Subcutaneous abdominal adipose tissue (tissue), 5 donors: ENCODE measurements around the gene RAB3GAP2.
"Not testable (repeated sequence)": the region's sequence is repeated elsewhere in the genome, so short reads cannot be mapped to it uniquely, and the experiment has no call there.

Experiments used
- H3K27ac ChIP-seq: one replicate; pipeline ENCODE4 v1.7.0; 2013; ENCODE audit warnings: low read depth, mild to moderate bottlenecking, inconsistent platforms, low read length, moderate library complexity
- H3K27me3 ChIP-seq, 5 donors: one replicate each; pipeline ENCODE4 v1.7.0; 2013; ENCODE audit warnings: low read length in 5 of 5, inconsistent platforms in 1 of 5; ENCODE audit not compliant: control insufficient read depth in 5 of 5, insufficient read depth in 4 of 5
- H3K36me3 ChIP-seq, 5 donors: one replicate each; pipeline ENCODE4 v1.7.0; 2013; ENCODE audit warnings: low read length in 5 of 5; ENCODE audit not compliant: control insufficient read depth in 5 of 5, insufficient read depth in 5 of 5
- H3K4me1 ChIP-seq, 5 donors: one replicate each; pipeline ENCODE4 v1.7.0; 2013; ENCODE audit warnings: low read length in 5 of 5, mild to moderate bottlenecking in 3 of 5, moderate library complexity in 1 of 5; ENCODE audit not compliant: control insufficient read depth in 5 of 5, insufficient read depth in 5 of 5
- H3K4me3 ChIP-seq, 5 donors: one replicate each; pipeline ENCODE4 v1.7.0; 2013; ENCODE audit warnings: low read length in 5 of 5, low read depth in 1 of 5
- H3K9ac ChIP-seq, 5 donors: one replicate each; pipeline ENCODE4 v1.7.0; 2013; ENCODE audit warnings: low read length in 5 of 5, mild to moderate bottlenecking in 4 of 5, moderate library complexity in 3 of 5
- H3K9me3 ChIP-seq, 5 donors: one replicate each; pipeline ENCODE4 v1.7.0; 2013; ENCODE audit warnings: low read length in 5 of 5; ENCODE audit not compliant: control insufficient read depth in 5 of 5
- donor health status: healthy.
- donor health status: healthy.
- donor health status: healthy.
- donor health status: healthy.
- donor health status: healthy.

Gene RAB3GAP2

DNA sequence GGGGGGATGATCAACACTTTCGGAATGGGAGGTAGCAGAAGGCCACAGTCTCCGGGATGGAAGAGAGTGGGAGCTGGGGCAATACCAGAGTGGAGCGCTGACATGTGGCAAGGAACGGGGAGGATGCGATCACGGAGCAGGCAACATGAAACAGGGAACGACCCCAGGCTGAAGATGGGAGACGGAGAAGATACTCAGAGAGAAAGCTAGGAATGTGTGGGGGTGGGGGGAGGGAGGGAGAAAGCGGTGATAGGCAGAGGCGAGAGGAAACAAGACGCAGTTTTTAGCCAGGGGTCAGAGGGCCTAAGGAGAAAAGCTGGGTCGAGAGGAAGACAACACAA, 577 bp downstream of the RAB3GAP2 start:
- Histone ChIP-seq H3K9me3 (no peaks in the 10 kb centered on the region), H3K9ac (peak overlapping the region; percentile 92 to 99 (median 99)), H3K27me3 (no peaks in the 10 kb centered on the region), H3K4me1 (peaks cover 3 to 38% (median 33%) of the 10 kb centered on the region in 5 donors), H3K36me3 (peaks cover 4 to 13% (median 5%) of the 10 kb centered on the region in 5 donors), H3K4me3 (peak overlapping the region; percentile 96 to 100 (median 99)), H3K27ac (peak overlapping the region; percentile 86)

DNA sequence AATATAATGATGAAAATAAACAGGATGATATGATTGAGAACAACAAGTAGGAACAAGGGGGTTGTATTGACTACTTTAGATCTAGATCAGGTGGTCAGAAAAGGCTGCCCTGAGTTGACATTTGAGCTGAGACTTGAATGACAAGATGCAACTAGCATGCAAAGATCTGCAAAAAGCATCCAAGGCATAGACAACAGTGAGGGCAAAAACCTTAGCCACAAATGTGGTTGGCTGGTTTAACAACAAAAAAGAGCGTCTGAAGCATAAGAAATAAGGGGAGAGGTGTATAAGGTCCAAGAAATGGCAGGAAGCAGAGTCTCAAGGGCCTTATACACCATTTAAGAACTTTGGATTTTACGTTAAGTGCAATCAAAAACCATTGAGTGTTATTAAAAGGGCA, 3.2 kb downstream of the RAB3GAP2 start:
- H3K9ac ChIP-seq = no peak overlapping the region
- H3K27ac ChIP-seq = no peak overlapping the region
- H3K9me3 ChIP-seq = no peaks in the 10 kb centered on the region
- peaks cover 4 to 21% (median 7%) of the 10 kb centered on the region in 5 donors for H3K36me3 ChIP-seq
- no peaks in the 10 kb centered on the region for H3K27me3 ChIP-seq
- H3K4me1 ChIP-seq = peaks cover 3 to 33% (median 30%) of the 10 kb centered on the region in 5 donors
- H3K4me3 ChIP-seq = no peak overlapping the region

DNA sequence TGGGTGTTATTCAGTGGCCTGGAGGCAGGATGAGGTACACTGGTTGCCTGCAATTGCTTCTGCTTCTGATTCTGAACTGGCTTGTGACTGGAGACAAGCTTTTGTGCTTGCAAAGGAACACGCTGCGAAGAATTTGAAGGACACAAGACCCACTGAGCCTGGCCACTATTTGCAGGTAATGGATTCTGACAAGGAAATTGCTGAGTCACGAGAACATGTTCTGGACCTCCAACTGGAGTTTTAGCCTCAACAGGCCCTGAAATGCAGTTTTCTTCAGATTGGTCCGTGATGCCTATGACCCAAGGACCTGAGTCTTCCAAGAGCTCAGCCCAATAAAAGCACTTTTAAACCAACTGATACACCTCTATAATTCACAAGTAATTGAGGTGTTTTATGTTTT, 4.6 kb downstream of the RAB3GAP2 start:
- peaks cover 3 to 29% (median 25%) of the 10 kb centered on the region in 5 donors for H3K4me1 ChIP-seq
- H3K27ac ChIP-seq = no peak overlapping the region
- H3K4me3 ChIP-seq = no peak overlapping the region
- peaks cover 5 to 21% (median 9%) of the 10 kb centered on the region in 5 donors for H3K36me3 ChIP-seq
- no peak overlapping the region for H3K9ac ChIP-seq
- H3K27me3 ChIP-seq = no peaks in the 10 kb centered on the region
- no peaks in the 10 kb centered on the region for H3K9me3 ChIP-seq

DNA sequence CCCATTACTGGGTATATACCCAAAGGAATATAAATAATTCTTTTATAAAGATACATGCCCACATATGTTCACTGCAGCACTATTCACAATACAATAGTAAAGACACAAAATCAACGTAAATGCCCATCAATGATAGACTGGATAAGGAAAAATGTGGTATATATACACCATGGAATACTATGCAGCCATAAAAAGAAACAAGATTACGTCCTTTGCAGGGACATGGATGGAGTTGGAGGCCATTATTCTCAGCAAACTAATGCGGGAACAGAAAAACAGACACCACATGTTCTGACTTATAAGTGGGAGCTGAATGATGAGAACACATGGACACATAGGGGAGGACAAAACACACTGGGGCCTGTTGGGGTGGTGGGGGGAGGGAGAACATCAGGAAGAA, 12.0 kb downstream of the RAB3GAP2 start:
- H3K4me1 ChIP-seq, H3K36me3 ChIP-seq, H3K9me3 ChIP-seq: not testable (repeated sequence)

DNA sequence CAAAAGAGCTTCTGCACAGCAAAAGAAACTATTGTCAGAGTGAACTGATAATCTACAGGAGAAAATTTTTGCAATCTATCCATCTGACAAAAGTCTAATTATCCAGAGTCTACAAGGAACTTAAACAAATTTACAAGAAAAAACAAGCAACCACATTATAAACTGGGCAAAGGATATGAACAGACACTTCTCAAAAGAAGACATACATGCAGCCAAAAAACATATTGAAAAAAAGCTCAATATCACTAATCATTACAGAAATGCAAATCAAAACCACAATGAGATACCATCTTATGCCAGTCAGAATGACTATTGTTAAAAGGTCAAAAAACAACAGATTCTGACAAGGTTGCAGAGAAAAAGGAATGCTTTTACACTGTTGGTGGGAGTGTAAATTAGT, 12.5 kb downstream of the RAB3GAP2 start:
- H3K4me3 ChIP-seq, H3K9me3 ChIP-seq, H3K27me3 ChIP-seq, H3K4me1 ChIP-seq, H3K27ac ChIP-seq, H3K9ac ChIP-seq, H3K36me3 ChIP-seq: not testable (repeated sequence)

More for the DNA sequence above, 12.0 kb downstream of the RAB3GAP2 start:
- H3K27ac ChIP-seq, H3K4me3 ChIP-seq, H3K9ac ChIP-seq, H3K27me3 ChIP-seq: not testable (repeated sequence)

DNA sequence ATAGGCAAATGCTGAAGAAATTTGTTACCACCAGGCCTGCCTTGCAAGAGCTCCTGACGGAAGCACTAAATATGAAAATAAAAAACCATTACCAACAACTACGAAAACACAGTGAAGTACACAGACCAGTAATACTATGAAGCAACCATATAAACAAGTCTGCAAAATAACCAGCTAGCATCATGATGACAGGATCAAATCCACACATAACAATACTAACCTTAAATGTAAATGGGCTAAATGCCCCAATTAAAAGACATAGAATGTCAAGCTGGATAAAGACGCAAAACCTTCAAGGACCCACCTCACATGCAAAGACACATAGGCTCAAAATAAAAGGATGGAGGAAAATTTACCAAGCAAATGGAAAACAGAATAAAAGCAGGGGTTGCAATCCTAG, 16.1 kb downstream of the RAB3GAP2 start:
- not testable (repeated sequence) for H3K27ac ChIP-seq, H3K9ac ChIP-seq, H3K4me1 ChIP-seq, H3K9me3 ChIP-seq, H3K4me3 ChIP-seq, H3K27me3 ChIP-seq
- peaks cover 0 to 17% (median 11%) of the 10 kb centered on the region in 5 donors for H3K36me3 ChIP-seq

DNA sequence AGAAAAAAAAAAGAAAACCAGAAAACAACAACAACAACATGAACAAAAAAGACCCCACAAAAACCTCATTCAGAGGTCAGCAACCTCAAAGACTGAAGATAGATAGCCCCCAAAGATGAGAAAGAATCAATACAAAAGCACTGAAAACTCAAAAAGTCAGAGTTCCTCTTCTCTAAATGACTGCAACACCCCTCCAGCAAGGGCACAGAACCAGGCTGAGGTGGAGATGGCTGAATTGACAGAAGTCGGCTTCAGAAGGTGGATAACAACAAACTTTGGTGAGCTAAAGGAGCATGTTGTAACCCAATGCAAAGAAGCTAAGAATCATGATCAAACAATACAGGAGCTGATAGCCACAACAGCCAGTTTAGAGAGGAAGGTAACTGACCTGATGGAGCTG, 17.0 kb downstream of the RAB3GAP2 start:
- H3K9ac ChIP-seq = no peak overlapping the region
- no peak overlapping the region for H3K4me3 ChIP-seq
- H3K9me3 ChIP-seq = peaks cover 0 to 2% (median 0%) of the 10 kb centered on the region in 5 donors
- peaks cover 5 to 20% (median 11%) of the 10 kb centered on the region in 5 donors for H3K36me3 ChIP-seq
- no peak overlapping the region for H3K27ac ChIP-seq
- no peaks in the 10 kb centered on the region for H3K27me3 ChIP-seq
- no peaks in the 10 kb centered on the region for H3K4me1 ChIP-seq

DNA sequence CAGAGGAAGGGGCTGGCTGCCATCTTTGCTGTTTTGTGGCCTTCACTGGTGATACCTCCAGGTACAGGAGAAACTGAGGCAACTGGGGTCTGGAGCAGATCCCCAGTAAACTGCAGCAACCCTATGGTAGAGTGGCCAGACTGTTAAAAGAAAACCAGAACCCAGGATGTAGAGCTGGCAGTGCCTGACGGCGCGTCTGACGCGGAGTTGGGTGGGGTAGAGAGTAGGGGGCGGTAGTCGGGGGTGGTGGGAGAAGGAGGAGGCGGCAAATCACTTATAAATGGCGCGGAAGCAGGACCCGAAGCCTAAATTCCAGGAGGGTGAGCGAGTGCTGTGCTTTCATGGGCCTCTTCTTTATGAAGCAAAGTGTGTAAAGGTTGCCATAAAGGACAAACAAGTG, 19.0 kb downstream of the RAB3GAP2 start:
- not testable (repeated sequence) for H3K27me3 ChIP-seq, H3K4me1 ChIP-seq, H3K4me3 ChIP-seq, H3K9ac ChIP-seq, H3K27ac ChIP-seq
- peaks cover 0 to 14% (median 5%) of the 10 kb centered on the region in 5 donors for H3K9me3 ChIP-seq
- peaks cover 5 to 28% (median 16%) of the 10 kb centered on the region in 5 donors for H3K36me3 ChIP-seq

DNA sequence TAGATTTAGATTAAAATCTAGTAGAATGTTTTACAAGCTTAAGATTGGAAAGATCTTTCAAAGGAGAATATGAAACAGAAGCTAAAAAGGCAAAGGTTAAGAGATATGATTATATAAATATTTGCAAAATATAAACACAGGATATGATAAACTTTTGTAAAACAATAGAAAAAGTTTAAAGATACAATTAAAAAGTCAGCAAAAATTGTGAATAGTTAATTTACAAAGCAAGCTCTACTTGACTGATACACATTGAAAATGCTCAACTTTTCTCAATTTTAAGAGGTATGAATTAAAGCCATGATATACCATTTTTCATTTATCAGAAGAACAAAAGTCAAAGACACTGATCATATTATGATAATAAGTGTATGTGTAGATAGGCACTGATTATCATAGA, 21.0 kb downstream of the RAB3GAP2 start:
- H3K36me3 ChIP-seq = peaks cover 10 to 28% (median 16%) of the 10 kb centered on the region in 5 donors

DNA sequence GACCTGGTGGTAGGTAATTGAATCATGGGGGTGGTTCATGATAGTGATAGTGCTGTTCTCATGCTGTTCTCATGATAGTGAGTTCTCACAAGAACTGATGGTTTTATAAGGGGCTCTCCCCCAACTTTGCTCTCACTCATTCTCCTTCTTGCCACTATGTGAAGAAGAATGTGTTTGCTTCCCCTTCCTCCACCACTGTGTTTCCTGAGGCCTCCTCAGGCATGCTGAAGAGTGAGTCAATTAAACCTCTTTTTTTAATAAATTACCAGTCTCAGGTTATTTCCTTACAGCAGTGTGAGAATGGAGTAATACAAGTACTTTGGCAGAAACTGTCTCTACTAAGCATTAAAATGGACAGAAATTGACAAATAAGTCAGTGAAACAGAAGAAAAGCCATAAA, 21.6 kb downstream of the RAB3GAP2 start:
- H3K4me3 ChIP-seq = no peak overlapping the region
- H3K27me3 ChIP-seq = no peaks in the 10 kb centered on the region
- no peaks in the 10 kb centered on the region for H3K4me1 ChIP-seq
- H3K27ac ChIP-seq = no peak overlapping the region
- H3K36me3 ChIP-seq = peaks cover 10 to 28% (median 16%) of the 10 kb centered on the region in 5 donors
- no peak overlapping the region for H3K9ac ChIP-seq
- H3K9me3 ChIP-seq = peaks cover 0 to 14% (median 5%) of the 10 kb centered on the region in 5 donors

More for the DNA sequence above, 21.0 kb downstream of the RAB3GAP2 start:
- H3K27ac ChIP-seq = no peak overlapping the region
- no peak overlapping the region for H3K9ac ChIP-seq
- no peaks in the 10 kb centered on the region for H3K27me3 ChIP-seq
- H3K4me3 ChIP-seq = no peak overlapping the region
- H3K4me1 ChIP-seq = no peaks in the 10 kb centered on the region
- H3K9me3 ChIP-seq = peaks cover 0 to 14% (median 5%) of the 10 kb centered on the region in 5 donors

DNA sequence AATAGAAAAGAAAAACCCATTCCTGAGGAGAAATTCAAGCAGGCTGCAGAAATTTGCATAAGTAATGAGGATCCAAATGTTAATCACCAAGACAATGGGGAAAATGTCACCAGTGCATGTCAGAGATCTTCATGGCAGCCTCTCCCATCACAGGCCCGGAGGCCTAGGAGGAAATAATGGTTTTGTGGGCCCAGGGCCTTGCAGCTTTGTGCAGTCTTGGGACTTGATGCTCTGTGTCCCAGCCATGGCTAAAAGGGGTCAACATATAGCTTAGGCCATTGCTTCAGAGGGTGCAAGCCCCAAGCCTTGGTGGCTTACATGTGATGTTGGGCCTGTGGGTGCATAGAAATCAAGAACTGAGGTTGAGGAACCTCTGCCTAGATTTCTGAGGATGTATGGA, 22.7 kb downstream of the RAB3GAP2 start:
- Histone ChIP-seq H3K36me3 (peaks cover 10 to 28% (median 16%) of the 10 kb centered on the region in 5 donors), H3K4me1 (no peaks in the 10 kb centered on the region), H3K9me3 (peaks cover 0 to 14% (median 5%) of the 10 kb centered on the region in 5 donors), H3K9ac (no peak overlapping the region), H3K27me3 (no peaks in the 10 kb centered on the region), H3K4me3 (no peak overlapping the region), H3K27ac (no peak overlapping the region)
